KBM-7 (cell line): ENCODE data around the gene CHM.
"Not testable (repeated sequence)": the region's sequence is repeated elsewhere in the genome, so short reads cannot be mapped to it uniquely, and the experiment has no call there.

Experiments used
- DNase-seq: peaks from one replicate; pipeline ENCODE4 v3.0.0-alpha.2; 2015
- in situ Hi-C: fragments of 300-500 bp; cut with MboI; formaldehyde crosslinking; loops from 2 replicates; pipeline ENCODE4 v1.14.3; 2020; ENCODE audit warnings: low sequenced_read_pairs, low pct_unique_long_range_greater_than_20kb, mixed read lengths

Gene CHM

GRCh38 chrX:85927740-85928139 lies 119.6 kb downstream of the CHM start:
- in situ Hi-C loops = no loop called here
- DNase-seq = no peak

DNA sequence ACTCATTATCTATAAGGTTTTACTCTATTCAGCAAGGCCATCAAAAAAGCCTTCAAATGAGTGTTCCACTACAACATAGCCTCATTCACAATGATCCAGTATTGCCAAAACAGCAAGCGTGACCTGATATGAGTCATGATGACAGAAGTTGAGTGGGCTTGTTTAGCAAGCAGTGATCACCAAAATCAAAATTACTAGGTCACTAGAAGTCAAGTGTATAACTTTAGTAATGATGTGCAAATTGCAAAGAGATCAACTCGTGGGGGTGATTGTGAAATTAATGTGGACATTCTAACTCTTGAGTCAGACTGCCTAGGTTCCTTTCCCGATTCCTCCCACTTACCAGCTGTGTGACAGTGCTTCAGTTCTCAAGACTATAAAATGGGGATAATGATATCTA lies 124.5 kb downstream of the CHM start:
- DNase-seq = no peak

GRCh38 chrX:85916656-85917280 lies 130.6 kb downstream of the CHM start:
- DNase-seq, in situ Hi-C loops: not testable (repeated sequence)

More for the DNA sequence above, 124.5 kb downstream of the CHM start:
- in situ Hi-C loops = no loop called here

DNA sequence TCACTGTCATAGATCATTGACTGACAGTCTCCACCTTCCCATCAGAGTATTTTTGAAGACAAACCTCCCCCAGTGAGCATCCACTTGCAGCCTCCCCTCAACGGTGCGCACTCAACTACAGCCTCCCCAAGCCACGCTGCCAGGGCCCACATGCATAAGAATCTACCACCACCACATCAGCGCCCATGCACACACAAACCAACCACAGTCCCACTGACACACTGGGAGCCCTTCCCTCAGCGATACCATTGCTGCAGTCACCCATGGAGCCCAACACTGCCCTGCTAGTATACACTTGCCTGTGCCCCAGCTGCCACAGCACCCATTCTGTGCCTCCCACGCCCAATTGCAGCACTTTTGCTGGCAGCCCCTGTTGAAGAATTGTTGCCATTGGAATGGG lies 132.9 kb downstream of the CHM start:
- in situ Hi-C loops = no loop called here
- DNase-seq = no peak

- in situ Hi-C loops = no loop called here
- no peak for DNase-seq
These were observed 140.0 kb downstream of the CHM start for GRCh38 chrX:85907316-85907715.

DNA sequence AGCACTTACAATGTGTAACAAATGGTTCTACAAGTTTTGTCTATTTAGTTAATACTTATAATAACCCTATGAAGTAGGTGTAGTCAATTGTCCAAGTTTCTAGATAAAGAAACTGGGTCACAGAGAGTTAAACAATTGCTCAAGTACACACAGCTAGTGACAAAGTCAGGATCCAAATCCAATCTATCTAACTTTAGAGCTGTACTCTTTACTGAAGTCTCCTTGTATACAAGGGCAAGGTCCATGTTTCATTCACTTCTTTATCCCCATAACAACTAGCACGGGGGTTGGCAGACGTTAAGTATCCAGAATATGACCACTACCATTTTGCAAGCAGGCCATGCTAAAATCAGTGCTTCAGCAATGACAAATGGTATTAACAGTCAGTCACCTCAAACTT lies 141.0 kb downstream of the CHM start:
- in situ Hi-C loops = no loop called here

DNA sequence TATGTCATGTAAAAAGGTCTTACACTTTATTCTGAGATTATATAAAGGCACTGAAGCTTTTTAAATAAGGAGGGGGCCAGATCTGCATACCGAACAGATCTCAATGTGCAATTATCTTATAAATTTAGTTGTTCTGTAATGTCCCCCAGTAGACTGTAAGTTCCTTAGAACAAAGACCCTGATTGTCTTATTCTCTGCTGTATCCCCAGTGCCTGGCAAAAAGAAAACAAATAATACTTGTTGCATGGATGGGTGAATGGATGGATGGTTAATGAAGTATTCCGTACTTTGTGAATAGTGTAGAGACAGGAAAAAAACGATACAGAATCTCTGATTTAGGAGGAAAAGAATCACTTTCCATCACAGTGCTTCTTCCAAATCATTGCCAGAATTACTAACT lies 141.5 kb downstream of the CHM start:
- in situ Hi-C loops = no loop called here
- no peak for DNase-seq

More for the DNA sequence above, 141.0 kb downstream of the CHM start:
- DNase-seq = no peak

DNA sequence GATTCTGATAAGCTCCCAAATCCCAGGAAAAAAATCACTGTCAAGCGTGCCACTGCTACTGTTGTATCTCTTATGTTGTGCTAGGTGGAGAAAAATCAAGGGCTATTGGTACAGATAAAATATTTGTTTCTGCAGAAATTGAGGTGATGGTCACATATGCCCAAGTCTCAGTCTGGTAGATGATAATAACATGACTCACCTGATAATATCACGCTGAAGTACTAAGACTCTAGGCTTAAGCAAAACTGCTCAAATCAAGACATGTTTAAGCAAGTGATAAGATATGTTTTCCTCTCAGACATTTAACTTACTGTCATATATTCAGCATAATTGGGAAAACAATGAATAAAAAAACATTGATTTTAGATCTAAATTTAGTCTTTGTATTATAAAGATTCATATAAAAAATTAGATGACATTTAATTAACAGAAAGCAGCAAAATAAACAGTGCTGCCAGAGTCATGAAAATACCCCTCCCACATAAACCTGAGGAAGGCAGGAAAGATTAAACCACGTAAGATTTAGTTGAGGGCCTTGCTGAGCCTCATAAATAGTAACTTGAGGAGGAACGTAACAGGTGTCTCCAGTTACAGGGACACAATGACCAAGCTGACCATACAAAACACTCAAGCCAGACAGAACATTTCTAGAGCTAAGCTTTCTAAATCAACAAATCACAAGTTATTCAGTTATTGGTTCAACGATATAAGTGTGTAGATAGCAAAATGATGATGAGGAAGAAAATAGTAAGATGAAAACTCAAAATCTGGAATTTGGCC lies 143.5 kb downstream of the CHM start:
- in situ Hi-C loops = no loop called here
- DNase-seq = no peak

- DNase-seq = no peak
- in situ Hi-C loops = no loop called here
These were observed 149.8 kb downstream of the CHM start for GRCh38 chrX:85897362-85898126.

- DNase-seq = no peak
- in situ Hi-C loops = no loop called here
These were observed 164.8 kb downstream of the CHM start for GRCh38 chrX:85882601-85883000.

DNA sequence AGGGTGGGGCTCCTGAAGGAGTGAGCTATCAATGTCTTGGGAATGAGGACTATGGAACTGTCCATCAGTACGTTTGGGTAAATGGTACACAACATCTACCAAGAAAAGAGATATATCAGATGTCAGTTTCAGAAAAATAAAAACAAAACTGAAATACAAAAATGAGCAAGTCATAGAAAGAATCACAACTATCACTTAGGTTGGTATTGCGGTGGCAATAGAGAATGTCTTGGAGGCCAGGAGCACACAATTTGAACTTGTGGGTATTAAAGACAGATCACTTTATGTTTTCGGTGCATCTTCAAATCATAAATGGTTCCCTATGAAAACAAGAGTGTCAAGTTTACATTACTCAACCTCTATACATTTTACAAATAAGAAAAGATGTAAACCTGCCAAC lies 176.8 kb downstream of the CHM start:
- in situ Hi-C loops = no loop called here
- no peak for DNase-seq

DNA sequence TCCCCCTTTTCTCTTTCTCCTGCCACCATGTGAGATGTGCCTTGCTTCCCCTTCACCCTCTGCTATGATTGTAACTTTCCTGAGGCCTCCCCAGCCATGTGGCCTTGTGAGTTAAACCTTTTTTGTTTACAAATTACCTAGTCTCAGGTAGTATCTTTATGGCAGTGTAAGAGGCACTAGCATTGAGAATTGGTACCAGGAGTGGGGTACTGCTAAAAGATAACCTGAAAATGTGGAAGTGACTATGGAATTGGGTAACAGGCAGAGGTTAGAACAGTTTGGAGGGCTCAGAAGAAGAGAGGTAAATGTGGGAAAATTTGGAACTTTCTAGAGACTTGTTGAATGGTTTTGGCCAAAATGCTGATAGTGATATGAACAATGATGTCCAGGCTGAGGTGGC lies 182.0 kb downstream of the CHM start:
- in situ Hi-C loops = no loop called here
- DNase-seq = no peak

DNA sequence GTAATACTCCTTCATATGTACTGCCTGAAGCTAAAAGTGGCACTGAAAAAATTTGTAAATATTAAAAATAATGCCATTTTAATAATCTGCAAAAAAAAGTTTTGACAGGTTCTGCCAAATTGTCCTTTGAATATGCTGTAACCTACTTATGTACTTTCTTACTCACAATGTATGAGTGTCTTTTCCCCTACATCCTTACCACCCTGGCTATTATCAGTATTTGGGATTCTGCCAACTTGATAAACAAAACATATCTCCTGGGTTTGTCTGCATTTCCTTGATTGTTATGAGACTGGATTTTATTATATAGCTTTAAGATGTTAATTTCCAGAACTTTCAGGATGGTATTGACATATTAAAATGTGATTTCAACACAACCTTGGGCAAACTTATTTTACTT lies 187.9 kb downstream of the CHM start:
- no peak for DNase-seq
- in situ Hi-C loops = no loop called here

DNA sequence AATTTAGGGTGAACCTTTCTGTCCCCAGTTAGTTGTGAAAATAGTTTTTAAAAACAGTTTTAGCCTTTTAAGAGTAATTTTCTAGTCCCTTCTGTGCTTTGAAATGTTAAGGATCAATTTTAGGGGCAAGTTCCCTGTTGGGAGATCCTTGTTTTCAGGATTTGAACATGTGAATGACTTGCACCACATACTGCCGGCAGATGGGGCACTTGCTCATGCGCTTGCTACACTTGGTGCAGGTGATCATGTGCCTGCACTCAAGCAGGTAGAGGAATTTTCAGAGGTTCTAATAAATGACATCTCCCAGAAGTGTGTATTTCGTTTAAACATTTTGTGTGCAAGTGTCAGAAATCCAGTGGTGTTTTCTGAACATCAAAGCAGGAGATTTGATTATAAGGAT lies 195.9 kb downstream of the CHM start:
- DNase-seq = peak; percentile 29
- in situ Hi-C loops = no loop called here

DNA sequence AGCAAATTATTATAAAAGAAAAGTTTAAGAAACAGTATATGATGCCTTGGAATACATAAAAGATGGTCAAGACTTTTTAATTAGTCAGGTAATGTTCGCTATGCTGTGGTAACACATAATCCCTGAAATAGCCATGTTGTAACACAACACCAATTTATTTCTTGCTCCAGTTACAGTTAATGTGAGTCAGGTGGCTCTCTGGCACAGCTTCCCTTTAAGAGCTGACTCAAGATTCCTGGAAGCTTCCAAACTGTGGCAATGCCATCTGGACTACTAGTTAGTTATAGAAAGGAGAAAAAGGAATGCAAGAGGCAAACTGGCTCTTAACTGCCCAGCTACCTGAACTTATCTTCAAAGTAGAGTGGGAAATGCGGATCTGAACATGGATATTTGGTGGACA lies 210.5 kb downstream of the CHM start:
- in situ Hi-C loops = no loop called here
- no peak for DNase-seq

DNA sequence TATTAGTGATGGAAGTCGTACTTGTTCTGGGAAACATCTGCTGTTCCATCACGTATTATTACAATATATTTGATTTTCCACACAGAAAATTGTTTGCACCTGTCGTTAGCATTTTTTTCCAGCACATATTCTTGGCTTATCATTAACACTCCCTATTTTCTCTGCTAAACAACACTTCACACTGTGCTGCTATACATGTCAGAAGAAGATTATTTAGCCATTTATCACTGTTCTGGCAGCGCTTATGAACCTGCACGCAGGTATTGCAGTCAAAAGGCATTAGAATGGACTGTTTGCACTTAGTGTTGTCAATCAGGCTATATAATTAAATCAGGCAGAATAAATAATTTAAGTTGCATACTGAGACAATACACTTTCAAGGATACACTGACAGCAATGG lies 218.6 kb downstream of the CHM start:
- no peak for DNase-seq
- in situ Hi-C loops = no loop called here

DNA sequence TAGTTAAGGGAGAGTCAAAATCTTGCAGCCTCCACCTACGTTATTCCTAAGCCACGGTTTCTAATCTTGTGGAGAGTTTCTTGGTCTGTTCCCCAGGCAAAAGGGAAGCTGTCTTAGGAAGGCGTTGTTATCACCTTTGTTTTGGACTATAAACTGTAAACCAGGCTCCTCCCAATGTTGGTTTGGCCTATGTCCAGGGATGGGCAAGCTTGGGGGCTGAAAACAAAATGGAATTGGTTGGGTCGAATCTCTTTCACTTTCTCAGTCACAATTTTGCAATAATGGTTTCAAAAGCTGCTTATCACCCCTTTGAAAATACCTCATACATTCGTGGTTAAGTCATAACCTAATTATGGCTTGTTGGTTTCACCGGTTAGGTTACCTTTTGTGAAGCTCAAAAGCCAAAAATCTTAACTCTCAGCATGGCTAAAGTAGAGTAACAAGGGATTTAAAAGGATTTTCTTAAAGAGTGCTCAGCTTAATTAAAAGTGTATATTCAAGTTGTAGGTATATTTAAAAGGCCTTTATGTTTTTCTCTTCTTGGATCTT lies 232.1 kb downstream of the CHM start:
- DNase-seq = no peak
- in situ Hi-C loops = no loop called here
